Measurements from ENCODE around the gene SLC29A3. TPM values are rescaled to one million over a fixed set of nuclear protein-coding genes. Genes with fewer than 3 reads are reported as not detected.
A peak's percentile ranks its signal among the peaks of the same experiment; 100 is the strongest.

SLC29A3 gene
- total and polyA plus RNA-seq, 2 experiments from 2014 or later = 10.3 to 12.3 TPM

- H3K36me3 ChIP-seq (ENCODE audit: insufficient read depth) = no peaks in the 10 kb centered on the region
- Mint-ChIP-seq H3K36me3 (ENCODE audit: low read depth) (peaks cover 7% of the 10 kb centered on the region; the same call in 1 of the 3 replicates), H3K27ac (no peak overlapping the region), H3K27me3 (ENCODE audit: insufficient read depth, low read depth, poor library complexity) (peaks cover 4% of the 10 kb centered on the region), H3K9me3 (peaks cover 10% of the 10 kb centered on the region; the same call in 2 of the 3 replicates), H3K4me1 (peaks cover 6% of the 10 kb centered on the region), H3K4me3 (no peak overlapping the region)
- peak overlapping the region; percentile 78; the same call in 1 of the 2 replicates for H2AFZ ChIP-seq
- H4K20me1 ChIP-seq (replicated peaks; ENCODE audit: insufficient read depth) = no peaks in the 10 kb centered on the region; the same call in 1 of the 2 replicates
- no peak overlapping the region for H3K27ac ChIP-seq (ENCODE audit: low read depth)
- TF ChIP-seq REST (IDR thresholded peaks at IDR 0.05; ENCODE audit: unreplicated experiment) (no peak), STAT1 (IDR thresholded peaks at IDR 0.05; ENCODE audit: unreplicated experiment) (no peak), JUNB (IDR thresholded peaks at IDR 0.05; ENCODE audit: unreplicated experiment) (no peak), NANOG (IDR thresholded peaks at IDR 0.05; ENCODE audit: borderline replicate concordance) (no peak), CREB1 (CRISPR knock-in tag; IDR thresholded peaks at IDR 0.05; ENCODE audit: low read depth) (no peak), ZNF462 (CRISPR knock-in tag; IDR thresholded peaks at IDR 0.05) (no peak), EZH2phosphoT487 (IDR thresholded peaks at IDR 0.05; ENCODE audit: unreplicated experiment) (no peak), ETS1 (IDR thresholded peaks at IDR 0.05) (no peak), ZNF331 (CRISPR knock-in tag; IDR thresholded peaks at IDR 0.05; ENCODE audit: low read depth) (no peak), ZNF114 (CRISPR knock-in tag; IDR thresholded peaks at IDR 0.05) (no peak), POLR2AphosphoS5 (IDR thresholded peaks at IDR 0.05; ENCODE audit: low read depth) (no peak), CTCF (conservative IDR thresholded peaks at IDR 0.05; ENCODE audit: low read depth in 2 of 2) (no peak), EZH2 (IDR thresholded peaks at IDR 0.05; ENCODE audit: low read depth, unreplicated experiment) (no peak)
- H3K27me3 ChIP-seq (ENCODE audit: insufficient read depth) = no peaks in the 10 kb centered on the region
- H3K79me2 ChIP-seq (replicated peaks; ENCODE audit: insufficient read depth) = no peaks in the 10 kb centered on the region
- no peak overlapping the region for H3K4me2 ChIP-seq
- no peaks in the 10 kb centered on the region for H3K4me1 ChIP-seq (ENCODE audit: insufficient read depth)
- DNase-seq (ENCODE audit: low spot score) = no peak
- no peak for ATAC-seq
- no peaks in the 10 kb centered on the region for H3K9me2 ChIP-seq (ENCODE audit: insufficient read depth)
- no peaks in the 10 kb centered on the region for H3F3A ChIP-seq (replicated peaks; ENCODE audit: low read depth)
- no peak overlapping the region for H3K4me3 ChIP-seq
These were observed 89.6 kb downstream of the SLC29A3 start for GRCh38 chr10:71408436-71409225.

All from GM23338 (cell line).